Measurements from ENCODE around the gene NSUN4.

GRCh38 chr1:46334030-46334384 lies 6.6 kb upstream of the NSUN4 start:
- TF ChIP-seq CTCF (IDR thresholded peaks at IDR 0.05; ENCODE audit: insufficient read depth, low read depth, low read length) (no peak), EZH2 (IDR thresholded peaks at IDR 0.05; ENCODE audit: insufficient read depth, low read length) (no peak)
